Fibroblast of pulmonary artery (primary cell): ENCODE results near the gene NOXA1.

Experiments used
- DNase-seq: peaks from one replicate; pipeline ENCODE4 v3.0.0-alpha.2; 2010; ENCODE audit warnings: low read depth
- H3K4me3 ChIP-seq: replicated peaks from 2 replicates; pipeline ENCODE4 v1.5.1; 2011; ENCODE audit warnings: low read depth, mild to moderate bottlenecking, control low read depth, low read length, moderate library complexity
- CTCF ChIP-seq: IDR thresholded peaks from 2 replicates; pipeline ENCODE4 v1.5.1; 2011; ENCODE audit warnings: mild to moderate bottlenecking, control low read depth, low read length, inconsistent platforms; ENCODE audit errors: missing control alignments

Gene NOXA1

DNA sequence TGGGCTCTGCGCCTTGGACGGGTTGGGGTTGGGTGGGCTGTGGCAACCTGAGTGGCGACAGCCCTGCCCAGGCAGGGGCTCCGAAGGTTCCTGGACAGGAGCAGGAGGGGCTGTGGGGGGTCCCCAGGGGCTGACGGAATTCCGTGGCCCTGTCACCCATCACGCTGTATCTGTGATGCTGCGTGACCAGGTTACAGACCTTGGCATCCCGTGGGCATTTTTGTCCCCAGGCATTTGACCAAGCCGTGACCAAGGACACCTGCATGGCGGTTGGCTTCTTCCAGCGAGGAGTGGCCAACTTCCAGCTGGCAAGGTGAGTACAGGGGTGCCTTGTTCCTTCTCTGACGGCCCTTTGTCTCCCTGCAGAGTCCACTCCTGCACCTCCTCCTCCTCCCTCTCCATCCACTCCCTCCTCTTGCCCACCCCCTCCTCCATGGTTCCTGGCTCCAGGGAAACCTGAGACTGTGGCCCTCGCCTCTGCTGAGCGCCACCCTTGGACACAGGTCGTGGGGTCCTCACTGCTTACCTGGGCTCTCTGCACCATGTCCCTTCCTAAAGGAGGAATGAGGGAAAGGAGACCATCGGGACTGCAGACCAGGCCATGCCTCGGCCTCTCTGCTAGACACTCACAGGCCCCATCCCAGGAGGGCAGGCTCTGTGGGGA, 3.0 kb downstream of the NOXA1 start:
- H3K4me3 ChIP-seq, result no peak overlapping the region
- no peak for TF ChIP-seq CTCF
- DNase-seq, result no peak

DNA sequence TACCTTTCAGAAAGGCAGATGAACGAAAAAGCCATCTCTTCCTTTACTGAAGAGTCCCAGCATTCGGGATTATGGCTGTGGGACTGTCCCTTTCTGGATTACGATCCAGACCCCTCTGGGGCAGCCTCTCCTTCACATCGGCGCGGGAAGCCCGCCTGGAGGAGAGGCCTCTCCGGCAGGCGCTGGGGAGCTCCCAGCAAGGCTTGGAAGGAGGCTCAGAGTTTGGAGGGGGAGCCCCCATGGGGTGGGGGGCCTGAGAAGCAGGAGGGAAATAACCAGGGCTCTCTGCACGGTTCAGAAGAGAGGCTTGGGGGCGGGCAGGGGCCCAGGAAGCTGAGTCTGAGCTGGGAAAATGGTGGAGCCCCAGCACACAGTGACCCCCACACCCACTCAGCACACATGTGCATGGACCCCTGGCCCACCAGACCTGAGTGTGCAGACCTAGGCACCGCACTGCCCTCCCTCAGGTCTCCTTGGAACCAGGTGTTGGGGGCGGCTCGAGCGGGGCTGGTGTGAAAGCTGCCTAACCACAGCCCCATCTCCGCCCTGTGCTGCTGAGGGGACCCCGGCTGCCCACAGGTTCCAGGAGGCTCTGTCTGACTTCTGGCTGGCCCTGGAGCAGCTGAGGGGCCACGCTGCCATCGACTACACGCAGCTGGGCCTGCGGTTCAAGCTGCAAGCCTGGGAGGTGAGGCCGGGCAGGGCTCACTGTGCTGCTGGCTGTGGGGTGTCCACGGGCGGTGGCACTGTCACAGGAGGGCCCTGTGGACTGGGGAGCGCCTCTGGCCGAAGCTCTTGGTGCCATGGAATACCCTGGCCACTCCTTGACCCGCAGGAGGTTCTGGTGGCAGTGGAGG, 4.5 kb downstream of the NOXA1 start:
- no peak overlapping the region for H3K4me3 ChIP-seq
- DNase-seq, result no peak
- TF ChIP-seq CTCF, result no peak

- no peak for TF ChIP-seq CTCF
- H3K4me3 ChIP-seq, result no peak overlapping the region
- no peak for DNase-seq
Observed at GRCh38 chr9:137428311-137428630, 5.1 kb downstream of the NOXA1 start.

- no peak for DNase-seq
- no peak for TF ChIP-seq CTCF
- H3K4me3 ChIP-seq, result no peak overlapping the region
Observed at GRCh38 chr9:137428841-137429545, 5.8 kb downstream of the NOXA1 start.

GRCh38 chr9:137429546-137429890, 6.3 kb downstream of the NOXA1 start:
- H3K4me3 ChIP-seq, result no peak overlapping the region
- no peak for DNase-seq
- TF ChIP-seq CTCF, result no peak

GRCh38 chr9:137429974-137430722, 7.0 kb downstream of the NOXA1 start:
- TF ChIP-seq CTCF, result no peak
- H3K4me3 ChIP-seq, result no peak overlapping the region
- DNase-seq, result no peak
